Fibroblast of pulmonary artery (primary cell): ENCODE results near the gene HAAO.

ENCODE experiments used
- DNase-seq: peaks from one replicate; pipeline ENCODE4 v3.0.0-alpha.2; 2010; ENCODE audit warnings: low read depth
- H3K4me3 ChIP-seq: replicated peaks from 2 replicates; pipeline ENCODE4 v1.5.1; 2011; ENCODE audit warnings: low read depth, mild to moderate bottlenecking, control low read depth, low read length, moderate library complexity
- CTCF ChIP-seq: IDR thresholded peaks from 2 replicates; pipeline ENCODE4 v1.5.1; 2011; ENCODE audit warnings: mild to moderate bottlenecking, control low read depth, low read length, inconsistent platforms; ENCODE audit errors: missing control alignments

The HAAO gene

GRCh38 chr2:42723465-42723864 is 68.9 kb downstream of the HAAO start:
- TF ChIP-seq CTCF, result no peak
- DNase-seq, result no peak
- H3K4me3 ChIP-seq, result no peak overlapping the region

GRCh38 chr2:42722320-42723190 is 69.8 kb downstream of the HAAO start:
- DNase-seq, result peak; percentile 92
- H3K4me3 ChIP-seq, result no peak overlapping the region
- no peak for TF ChIP-seq CTCF

GRCh38 chr2:42721898-42722297 is 70.5 kb downstream of the HAAO start:
- no peak for DNase-seq
- TF ChIP-seq CTCF, result no peak
- H3K4me3 ChIP-seq, result no peak overlapping the region
